NCI-H2227 (cell line): Measurements from ENCODE around the gene CACNA1A.
"Not testable (repeated sequence)": the region's sequence is repeated elsewhere in the genome, so short reads cannot be mapped to it uniquely, and the experiment has no call there.

ENCODE experiments used
- DNase-seq: peaks from one replicate; lab custom pipeline; 2025; ENCODE audit not compliant: unreplicated experiment; lab: John Stamatoyannopoulos, UW

Gene CACNA1A

DNA sequence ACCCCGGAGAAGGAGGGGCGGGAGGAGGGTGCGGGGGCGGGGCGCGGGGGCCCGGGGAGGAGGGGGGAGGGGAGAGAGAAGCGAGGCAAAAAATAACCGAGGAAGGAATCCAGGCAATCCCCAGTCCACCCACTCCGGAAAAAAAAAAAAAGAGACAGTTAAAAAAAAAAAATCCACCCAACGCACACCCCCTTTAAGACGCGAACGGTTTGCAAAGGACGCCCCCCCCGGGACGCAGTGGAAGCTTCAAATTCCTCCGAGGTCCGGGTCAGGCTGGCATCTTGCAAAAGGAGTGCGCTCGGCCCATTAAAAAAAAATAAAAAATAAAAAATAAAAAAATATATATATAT lies at the start of gene CACNA1A:
CACNA1A (minus strand) TSS at position 9 of the 350 bp plus-strand sequence. CDS start 255 bp downstream, outside the sequence.
- DNase-seq: no peak

DNA sequence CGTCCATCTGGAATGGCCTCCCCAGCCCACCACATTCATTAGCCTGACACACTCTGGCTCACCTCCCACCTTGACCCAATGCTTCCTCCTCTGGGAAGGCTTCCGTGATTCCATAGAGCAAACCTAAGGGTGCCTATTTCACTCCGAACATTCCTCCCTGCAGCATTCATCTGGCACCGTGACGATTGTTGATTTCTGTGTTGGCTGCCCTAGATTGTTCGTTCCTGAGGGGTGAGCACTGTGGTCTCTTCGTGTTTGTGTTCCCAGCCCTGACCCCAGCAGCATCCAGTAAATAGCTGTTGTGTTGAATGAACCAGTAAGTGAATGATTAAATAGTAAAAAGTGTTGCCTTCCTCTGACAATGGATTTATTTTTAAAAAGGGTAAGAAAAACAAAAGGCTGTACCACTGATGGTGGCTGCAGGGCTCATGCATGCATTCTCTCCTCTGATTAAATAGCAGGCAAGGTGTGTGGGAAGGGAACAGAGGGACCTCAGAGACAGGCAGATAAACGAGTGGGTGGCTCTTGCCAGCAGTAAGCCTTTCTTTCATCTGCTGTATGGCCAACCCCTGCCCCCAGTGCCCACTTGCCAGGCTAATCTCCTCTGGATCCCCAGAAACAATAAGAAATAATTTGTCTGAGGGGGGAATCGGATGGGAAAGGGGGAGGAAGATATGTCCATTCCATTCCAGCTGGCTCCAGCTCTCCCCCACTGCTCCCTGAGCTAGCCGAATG lies 48.4 kb upstream of the CACNA1A start:
- no peak for DNase-seq

DNA sequence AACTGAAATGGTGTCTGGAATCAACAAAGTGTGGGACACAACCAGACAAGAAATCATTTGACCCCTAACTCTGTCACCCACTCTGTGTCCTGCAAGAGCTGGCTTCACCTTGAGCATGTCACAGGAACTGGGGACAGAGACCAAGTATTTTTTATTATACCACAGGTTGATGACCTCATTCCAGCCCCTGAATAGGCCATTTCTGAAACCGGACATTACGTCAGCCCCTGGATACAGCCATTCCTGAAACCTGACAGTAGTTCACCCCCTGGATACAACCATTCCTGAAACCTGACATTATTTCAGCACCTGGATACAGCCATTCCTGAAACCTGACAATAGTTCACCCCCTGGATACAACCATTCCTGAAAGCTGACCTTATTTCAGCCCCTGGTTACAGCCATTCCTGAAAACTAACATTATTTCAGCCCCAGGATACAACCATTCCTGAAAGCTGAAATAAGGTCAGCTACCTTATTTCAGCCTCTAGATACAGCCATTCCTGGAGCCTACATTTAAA lies 47.7 kb upstream of the CACNA1A start:
- DNase-seq: no peak

DNA sequence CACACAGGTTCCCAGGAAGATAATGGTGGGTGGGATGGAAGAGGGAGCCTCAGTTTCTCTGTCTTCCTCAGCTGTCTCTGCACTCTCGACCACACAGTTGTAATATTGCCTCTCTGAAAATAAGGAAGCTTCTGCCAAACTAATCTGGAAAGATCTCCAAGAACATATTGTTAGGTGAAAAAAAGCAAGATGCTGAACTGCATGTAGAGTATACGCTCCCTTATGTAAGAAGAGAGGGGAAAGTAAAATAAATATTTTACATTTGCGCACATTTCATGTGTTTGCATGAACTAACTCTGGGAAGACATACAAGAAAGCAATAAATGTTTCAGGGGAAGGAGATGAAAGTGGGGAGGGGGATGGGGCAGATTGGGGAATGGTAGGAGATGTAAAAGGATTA lies 41.9 kb upstream of the CACNA1A start:
- no peak for DNase-seq

DNA sequence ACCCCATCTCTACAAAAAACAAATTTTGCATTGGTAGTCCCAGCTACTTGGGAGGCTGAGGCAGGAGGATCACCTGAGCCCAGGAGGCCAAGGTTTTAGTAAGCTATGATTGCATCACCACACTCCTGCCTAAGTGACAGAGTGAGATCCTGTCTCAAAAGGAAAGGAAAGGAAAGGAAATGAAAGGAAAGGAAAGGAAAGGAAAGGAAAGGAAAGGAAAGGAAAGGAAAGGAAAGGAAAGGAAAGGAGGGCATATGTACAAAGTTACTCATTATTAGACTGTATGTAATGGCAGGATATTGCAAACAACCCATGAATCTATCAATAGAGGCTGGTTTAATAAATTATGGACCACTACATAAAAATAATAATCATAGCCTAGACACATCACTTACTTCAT lies 40.8 kb upstream of the CACNA1A start:
- DNase-seq: no peak

DNA sequence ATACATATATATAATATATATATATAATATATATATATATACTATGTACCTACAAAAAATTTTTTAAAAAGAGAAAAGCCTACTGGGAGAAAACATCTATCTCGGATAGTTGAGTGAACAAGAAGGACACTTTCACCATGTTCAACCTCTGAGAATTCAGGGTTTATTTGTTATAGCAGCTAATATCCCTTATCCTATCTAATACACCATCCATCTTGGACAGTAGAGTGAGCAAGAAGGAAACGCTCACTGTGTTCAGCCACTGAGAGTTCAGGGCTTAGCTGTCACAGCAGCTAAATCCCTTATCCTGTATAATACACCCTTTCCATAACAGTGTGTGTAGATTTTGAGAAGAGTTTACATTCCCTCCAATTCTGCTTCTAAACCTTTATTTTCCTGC lies 38.1 kb upstream of the CACNA1A start:
- no peak for DNase-seq

DNA sequence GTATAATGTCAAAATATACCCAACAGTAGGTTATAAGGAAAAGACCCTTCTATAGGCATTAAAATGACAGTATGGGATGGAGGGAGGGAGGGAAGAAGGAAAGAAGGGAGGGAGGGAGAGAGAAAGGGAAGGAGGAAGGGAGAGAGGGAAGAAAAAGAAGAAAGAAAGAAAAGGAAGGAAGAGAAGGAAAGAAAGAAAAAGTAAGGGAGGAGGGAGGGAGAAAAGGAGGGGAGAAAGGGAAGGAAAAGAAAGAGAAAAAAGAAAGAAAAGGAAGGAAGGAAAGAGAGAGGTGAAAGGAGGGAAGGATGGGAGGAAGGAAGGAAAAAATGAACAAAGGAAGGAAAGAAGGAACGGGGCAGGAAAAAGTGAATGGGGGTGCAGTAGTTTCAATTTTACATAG lies 35.3 kb upstream of the CACNA1A start:
- no peak for DNase-seq

DNA sequence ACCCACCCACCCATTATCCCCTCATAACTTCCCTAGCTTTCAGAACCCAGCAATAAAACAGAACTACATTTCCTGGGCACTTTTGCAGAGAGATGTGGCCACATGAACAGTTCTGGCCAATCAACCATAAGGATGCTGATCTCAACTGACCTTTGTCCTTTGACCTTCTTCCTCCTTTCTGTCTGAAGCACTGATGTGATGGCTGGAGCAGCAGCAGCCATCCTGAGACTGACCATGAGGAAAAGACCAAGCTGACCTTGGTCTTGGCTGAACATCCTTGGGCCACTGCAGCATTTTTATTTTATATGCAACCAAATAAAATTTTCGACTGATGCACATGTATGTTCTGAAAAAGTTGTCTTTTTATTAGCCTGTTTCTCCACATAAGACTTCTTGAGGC lies 33.1 kb upstream of the CACNA1A start:
- no peak for DNase-seq

DNA sequence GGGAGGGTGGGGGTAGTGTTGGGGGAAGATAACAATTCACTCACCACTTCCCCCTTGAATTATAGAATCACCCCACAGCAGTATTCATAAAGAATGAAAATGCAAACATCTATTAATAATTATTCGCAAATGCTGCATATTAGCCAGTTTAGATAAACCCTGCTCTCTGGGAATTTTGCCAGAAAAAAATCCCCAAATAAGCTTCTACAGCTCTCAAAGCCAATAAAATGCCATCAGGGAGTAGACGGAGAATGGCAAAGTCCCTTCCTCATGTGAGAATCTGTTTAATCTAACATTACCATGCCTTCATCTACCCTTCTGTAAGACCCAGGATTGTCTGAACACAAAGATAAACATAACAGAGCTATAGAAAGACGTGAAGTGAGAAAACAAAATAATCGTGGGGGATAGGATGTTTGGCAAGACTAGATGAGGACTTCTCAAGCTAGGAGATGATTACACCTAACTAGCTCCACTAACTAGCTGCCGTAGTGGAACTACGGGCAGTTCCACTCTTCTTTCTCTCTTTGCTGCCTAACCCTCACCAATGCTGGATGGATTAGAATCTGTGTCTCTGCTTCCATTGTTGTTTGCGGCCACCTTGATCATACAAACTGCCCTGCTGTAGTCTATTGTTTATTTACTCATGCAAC lies 32.4 kb upstream of the CACNA1A start:
- no peak for DNase-seq

DNA sequence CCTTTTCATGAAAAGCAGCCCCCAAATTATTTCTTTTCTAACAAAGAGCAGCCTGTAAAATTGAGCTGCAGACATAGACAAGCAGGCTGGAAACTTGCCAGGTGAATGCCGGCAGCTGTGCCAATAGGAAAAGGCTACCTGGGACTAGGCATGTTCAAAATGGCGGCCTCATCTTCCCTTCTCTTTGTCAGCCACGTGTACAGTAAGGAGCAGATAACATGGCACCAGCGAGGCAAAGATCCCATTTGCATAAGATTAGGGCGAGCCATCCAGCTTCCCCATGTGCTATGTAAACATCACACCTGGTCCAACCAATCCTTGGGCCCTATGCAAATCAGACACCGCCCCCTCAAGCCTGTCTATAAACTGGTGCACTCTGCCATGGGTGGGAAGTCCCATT lies 31.2 kb upstream of the CACNA1A start:
- peak; percentile 58 for DNase-seq

DNA sequence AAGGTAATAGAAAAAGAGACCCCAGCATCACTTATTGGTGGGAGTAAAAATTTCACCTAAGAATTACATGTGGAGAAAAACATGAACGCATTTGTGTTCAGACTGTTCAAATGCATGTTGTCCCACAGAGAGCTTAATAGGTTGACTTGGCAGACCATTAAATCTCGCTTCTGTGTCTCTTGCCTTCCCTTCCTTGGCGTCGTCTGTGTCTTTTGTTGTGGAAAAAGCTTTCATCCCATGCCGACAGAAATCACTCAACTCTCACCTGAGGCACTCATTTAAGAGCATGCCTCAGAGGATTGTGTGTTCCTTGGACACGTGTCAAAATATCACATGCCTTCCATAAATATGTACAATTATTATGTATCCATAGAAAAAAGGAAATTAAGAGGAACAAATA lies 24.4 kb upstream of the CACNA1A start:
- peak; percentile 6 for DNase-seq

DNA sequence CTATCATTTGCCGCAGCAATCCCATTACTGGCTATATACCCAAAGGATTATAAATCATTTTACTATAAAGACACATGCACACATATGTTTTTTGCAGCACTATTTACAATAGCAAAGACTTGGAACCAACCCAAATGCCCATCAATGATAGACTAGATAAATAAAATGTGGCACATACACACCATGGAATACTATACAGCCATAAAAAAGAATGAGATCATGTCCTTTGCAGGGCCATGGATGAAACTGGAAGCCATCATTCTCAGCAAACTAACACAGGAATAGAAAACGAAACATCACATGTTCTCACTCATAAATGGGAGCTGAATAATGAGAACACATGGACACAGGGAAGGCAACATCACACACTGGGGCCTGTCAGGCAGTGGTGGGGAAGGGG lies 23.4 kb upstream of the CACNA1A start:
- DNase-seq: not testable (repeated sequence)

DNA sequence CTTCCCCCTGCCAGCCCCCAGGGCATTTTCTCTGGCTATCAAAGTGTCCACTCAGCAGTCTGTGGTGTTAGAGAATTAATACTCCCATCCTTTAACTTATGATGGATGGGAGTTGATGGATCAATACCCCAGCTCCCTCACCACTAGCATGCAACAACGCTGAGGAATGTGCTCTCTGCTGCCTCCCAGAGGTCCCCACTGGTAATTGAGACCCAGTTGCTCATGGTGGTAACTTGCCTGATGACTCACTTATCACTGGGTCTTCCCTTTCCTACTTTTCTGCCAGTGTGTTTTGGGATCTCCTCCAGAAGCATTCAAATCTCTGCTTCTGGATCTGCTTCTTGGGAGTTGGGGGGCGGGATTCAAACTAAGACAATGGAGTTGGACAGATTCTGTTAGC lies 20.3 kb upstream of the CACNA1A start:
- peak; percentile 6 for DNase-seq

DNA sequence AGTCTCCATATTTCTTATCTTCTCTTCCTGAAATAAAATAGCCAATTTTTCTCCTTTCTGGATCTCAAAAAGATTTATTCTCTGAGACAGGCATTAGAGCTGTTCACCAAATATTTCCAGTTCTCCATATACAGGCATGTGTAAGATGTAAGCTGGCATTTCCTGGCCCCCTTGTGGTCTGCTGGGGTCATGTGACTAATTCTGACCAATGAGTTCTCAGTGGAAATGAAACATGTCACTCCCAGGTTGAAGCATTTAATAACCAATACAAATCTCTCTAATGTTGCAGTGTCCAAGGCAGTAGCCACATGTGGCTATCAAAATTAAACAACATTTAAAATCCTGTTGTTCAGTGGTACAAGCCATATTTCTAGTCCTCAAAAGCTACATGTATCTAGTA lies 14.8 kb upstream of the CACNA1A start:
- DNase-seq: no peak

DNA sequence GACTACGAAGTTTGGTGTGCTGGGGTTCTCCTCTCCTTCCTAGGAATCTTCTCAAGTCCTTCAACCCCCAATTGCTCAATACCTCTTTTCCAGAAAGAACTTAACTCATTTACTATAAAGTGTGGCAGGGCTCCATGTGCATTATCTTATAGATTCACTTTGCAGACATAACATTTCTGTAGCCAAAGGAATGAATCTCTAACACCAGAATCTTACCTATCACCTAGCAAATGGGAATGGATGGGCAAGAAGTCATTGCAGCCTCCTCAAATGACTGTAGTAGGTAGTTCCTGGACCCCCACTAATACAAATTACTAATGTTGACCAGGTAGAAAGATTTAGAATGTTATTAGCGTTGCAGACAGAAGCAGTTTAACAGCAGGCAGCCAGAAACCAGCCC lies 5.7 kb upstream of the CACNA1A start:
- DNase-seq: no peak

DNA sequence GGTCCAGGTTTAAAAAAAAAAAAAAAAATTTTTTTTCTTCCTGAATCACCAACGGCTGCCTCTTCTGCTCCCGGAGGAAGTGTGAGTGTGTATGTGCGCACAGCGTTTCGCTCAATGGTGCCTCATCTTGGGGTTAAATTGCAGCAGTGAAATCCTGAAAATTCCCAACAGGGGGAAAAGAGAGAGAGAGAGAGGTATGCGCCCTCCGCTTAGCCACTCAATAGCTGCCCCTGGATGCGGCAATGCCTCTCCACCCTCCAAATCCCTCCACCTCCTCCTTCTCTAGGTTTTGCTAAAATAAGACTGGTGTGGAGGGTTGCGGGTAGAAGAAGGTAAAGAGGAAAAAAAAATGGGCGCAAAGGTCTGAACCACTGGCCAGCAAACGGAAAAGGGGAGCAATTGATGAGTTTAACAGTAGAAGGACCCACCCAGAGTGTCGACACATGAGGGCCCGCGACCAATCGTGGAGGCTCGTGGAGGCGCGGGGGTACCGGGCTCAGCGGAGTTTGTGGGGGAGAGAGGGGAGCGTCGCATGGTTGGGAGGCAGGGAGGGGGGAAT lies 853 bp upstream of the CACNA1A start:
- DNase-seq: no peak

DNA sequence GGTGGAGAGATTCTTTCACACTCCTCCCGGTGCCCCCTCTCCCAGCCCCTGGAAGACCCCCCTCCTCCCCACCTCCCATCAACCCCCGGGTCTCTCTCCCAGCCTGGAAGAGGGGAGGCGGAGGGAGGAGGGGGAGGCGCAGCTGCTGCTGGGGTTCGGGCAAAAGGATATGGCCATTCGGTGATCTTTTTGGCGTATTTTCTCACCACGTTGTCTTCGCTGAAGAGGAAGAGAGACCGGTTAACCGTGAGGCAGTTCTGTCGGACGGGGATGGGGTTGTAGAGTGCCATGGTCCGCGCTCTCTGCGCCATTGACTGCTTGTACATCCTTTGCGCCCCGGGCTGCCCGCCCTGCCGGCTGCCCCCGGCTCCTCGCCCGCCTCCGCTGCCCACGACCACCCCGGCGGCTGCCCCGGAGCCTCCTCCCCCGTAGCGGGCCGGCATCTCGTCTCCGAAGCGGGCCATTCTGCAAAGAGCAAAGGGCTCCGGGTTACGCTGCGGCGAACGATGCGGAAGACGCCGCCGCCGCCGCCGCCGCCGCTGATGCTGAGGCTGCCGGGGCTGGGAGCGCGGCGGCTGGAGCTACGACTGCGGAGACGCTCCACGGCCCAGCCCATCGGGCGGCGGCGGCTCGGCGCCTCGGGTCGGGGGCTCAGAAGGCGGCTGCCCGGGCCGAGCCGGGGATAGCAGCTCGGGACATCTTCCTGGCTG lies 363 bp downstream of the CACNA1A start:
- no peak for DNase-seq

DNA sequence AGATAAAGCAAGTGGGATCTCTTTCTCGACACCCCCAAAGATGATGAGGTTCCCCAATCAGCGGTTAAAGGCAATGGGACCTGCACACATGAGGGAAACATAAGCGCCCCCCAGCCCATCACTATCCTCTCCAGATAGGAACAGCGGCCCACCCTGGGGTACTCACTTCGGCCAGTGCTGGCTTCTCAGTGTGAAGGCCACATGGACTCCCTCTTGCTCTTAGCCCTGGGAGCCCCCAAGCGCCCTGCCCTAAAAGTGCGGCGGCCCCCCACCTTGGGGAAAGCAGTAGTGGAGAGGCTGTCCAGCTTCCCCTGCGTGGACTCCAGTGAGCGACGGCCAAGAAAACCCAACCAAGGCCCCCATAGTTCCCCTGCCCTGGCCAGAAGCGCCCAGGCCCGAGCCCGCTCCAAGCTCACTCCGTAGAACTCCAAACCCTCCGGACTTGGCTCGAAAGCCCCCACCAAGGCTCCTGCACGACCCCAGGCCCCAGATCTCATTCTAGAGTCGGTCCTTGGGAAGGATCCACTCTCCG lies 1.0 kb downstream of the CACNA1A start:
- no peak for DNase-seq

DNA sequence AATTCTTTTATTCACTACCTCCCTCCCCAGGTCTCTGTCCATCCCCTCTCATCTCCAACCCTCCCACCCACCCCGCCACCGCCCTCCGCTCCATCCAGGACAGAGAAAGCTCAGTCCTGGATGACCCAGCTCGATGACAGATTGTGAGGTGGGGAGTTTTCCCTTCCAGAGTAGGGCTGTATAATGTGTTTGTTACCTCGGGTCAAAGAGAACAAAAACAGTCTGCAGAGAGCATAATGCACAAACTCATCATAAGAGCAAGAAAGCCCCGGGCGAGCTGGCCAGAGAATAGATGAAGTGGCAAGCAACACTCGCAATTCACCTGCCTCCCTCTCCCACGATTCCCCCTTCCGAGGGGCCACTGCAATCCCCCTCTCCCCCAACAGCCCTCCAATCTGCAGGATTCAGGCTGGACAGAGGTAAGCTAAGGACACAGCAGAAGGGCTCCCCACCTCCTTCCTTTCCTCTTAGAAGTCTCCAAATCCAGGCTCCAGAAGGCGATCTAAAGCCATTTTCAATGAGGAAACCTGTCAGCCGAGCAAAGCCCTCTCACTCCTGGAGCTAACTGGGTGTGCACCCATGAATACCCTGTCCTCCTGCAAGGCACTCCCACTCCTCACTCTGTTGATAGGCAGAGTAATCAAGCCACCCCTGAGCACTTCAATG lies 2.6 kb downstream of the CACNA1A start:
- DNase-seq: no peak

DNA sequence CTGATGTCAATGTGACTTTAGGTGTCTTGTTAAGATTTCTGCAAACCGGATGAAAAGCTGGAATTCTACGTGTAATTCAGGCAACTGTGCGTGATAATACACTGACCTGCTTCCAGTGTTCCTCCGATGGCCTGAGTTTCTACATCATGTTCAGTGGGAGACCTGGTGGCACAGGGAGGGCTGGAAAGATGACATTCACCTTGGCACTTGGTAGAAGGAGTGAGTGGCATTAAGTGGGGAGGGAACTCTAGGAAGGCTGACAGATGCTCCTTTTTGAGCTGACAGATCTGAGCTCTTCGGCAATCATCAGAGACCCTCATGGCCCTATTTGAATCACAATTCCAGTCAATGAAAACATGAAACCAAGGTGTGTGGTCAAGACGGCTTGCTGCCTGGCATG lies 4.0 kb downstream of the CACNA1A start:
- DNase-seq: no peak

DNA sequence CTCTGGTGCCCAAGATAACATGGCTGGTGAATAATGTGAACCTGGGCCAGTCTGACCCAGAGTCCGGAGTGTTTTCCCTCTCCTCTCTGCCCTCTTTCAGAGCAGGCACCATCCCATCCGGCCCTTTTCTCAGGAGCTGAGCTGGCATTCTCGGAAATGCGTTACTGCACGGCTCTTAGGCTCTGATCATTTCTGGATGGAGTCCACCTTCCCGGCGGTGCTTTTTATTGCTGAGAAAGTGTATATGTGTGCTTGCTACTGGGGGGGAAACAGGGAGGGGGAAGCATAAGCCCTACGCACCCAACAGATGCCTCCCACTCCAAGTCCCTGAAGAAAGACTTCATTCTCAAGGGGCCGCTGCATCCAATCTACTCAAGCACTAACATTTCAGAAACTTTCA lies 6.6 kb downstream of the CACNA1A start:
- no peak for DNase-seq
